Measurements from ENCODE around the gene CCDC7.

DNA sequence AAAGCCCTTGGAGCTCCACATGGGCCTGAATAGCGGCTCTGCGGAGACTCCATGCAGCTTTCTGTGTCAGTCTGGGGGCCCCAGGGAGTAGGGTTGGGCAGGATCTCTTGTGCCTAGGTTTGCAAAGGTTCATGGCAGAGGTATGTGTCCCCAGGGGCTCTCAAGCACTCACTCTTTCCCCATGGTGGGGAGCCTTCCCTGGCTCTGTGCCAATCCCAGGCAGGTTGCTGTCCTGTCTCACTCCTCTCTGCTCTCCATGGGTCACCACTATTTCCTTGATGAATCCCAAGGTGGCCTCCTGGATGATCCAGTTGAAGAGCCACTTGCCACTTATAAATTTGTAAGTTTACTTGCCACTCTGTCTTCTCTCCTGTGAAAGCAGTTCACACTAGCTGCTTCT is 238.4 kb downstream of the CCDC7 start:
- TF ChIP-seq POLR2A (IDR thresholded peaks at IDR 0.05): no peak
- TF ChIP-seq, protein P1, sequence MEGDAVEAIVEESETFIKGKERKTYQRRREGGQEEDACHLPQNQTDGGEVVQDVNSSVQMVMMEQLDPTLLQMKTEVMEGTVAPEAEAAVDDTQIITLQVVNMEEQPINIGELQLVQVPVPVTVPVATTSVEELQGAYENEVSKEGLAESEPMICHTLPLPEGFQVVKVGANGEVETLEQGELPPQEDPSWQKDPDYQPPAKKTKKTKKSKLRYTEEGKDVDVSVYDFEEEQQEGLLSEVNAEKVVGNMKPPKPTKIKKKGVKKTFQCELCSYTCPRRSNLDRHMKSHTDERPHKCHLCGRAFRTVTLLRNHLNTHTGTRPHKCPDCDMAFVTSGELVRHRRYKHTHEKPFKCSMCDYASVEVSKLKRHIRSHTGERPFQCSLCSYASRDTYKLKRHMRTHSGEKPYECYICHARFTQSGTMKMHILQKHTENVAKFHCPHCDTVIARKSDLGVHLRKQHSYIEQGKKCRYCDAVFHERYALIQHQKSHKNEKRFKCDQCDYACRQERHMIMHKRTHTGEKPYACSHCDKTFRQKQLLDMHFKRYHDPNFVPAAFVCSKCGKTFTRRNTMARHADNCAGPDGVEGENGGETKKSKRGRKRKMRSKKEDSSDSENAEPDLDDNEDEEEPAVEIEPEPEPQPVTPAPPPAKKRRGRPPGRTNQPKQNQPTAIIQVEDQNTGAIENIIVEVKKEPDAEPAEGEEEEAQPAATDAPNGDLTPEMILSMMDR (IDR thresholded peaks at IDR 0.05): no peak

All from adrenal gland (tissue), 5 donors.